ENCODE data around the gene SLC52A3. TPM values are rescaled to one million over a fixed set of nuclear protein-coding genes. Genes with fewer than 3 reads are reported as not detected.

The SLC52A3 gene
- total and polyA plus RNA-seq, 2 donors (not counting 3 experiments of a cell fraction or from before 2014, with no cell fraction given): not detected

DNA sequence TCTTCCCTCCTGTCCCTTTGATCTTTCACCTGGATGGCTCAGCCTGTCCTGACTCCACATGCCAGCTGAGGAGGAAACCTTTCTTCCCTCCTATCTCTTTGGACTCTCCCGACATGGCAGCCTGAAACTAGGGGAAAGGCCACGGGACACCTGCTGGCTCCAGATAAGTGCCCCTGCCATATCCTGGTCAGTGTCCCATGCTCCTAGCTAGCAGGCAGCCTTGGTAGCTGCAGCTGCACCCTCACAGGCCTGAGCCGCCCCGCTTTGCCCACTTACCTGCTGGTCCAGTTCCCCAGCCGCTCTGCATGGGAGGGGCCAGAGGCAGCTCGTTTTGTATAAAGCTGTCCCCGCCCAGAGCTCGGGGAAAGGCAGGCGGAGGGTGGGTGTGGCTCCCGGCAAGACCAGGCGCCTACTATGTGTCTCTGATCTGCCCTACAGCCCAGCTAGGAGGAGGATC lies 7.4 kb upstream of the SLC52A3 start:
- no TSS peak for BruUV-seq (replicated peaks)
- no peak overlapping the region for H3K4me2 ChIP-seq (ENCODE audit: insufficient read depth, low read length)
- POLR2A ChIA-PET: no interaction called here
- no peaks in the 10 kb centered on the region for H3K9me3 ChIP-seq (replicated peaks; ENCODE audit: control insufficient read depth, insufficient read depth, low read length)
- H4K20me1 ChIP-seq (replicated peaks; ENCODE audit: control insufficient read depth, extremely low read depth, insufficient read depth, low read length): no peaks in the 10 kb centered on the region
- DNase-seq (ENCODE audit: low read depth, low spot score) (no peak), FAIRE-seq (no peak)
- TF ChIP-seq FOS (IDR thresholded peaks at IDR 0.05; ENCODE audit: borderline replicate concordance, insufficient read depth, low read length) (no peak), POLR2AphosphoS5 (IDR thresholded peaks at IDR 0.05; ENCODE audit: insufficient read depth, low read depth, low read length) (no peak), POLR2A (IDR thresholded peaks at IDR 0.05; ENCODE audit: low read depth, low read length) (no peak), EZH2 (IDR thresholded peaks at IDR 0.05; ENCODE audit: borderline replicate concordance, low read depth, low read length, severe bottlenecking) (no peak), JUN (IDR thresholded peaks at IDR 0.05; ENCODE audit: borderline replicate concordance, insufficient read depth, insufficient read length, low read depth) (no peak), MYC (IDR thresholded peaks at IDR 0.05; ENCODE audit: low read depth, low read length) (no peak), GATA2 (IDR thresholded peaks at IDR 0.05; ENCODE audit: insufficient read depth, insufficient read length, low read depth, low read length) (no peak)
- TF ChIP-seq, protein P1, sequence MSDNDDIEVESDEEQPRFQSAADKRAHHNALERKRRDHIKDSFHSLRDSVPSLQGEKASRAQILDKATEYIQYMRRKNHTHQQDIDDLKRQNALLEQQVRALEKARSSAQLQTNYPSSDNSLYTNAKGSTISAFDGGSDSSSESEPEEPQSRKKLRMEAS (IDR thresholded peaks at IDR 0.05; ENCODE audit: insufficient read depth, insufficient read length): no peak
- TF ChIP-seq, protein P2, sequence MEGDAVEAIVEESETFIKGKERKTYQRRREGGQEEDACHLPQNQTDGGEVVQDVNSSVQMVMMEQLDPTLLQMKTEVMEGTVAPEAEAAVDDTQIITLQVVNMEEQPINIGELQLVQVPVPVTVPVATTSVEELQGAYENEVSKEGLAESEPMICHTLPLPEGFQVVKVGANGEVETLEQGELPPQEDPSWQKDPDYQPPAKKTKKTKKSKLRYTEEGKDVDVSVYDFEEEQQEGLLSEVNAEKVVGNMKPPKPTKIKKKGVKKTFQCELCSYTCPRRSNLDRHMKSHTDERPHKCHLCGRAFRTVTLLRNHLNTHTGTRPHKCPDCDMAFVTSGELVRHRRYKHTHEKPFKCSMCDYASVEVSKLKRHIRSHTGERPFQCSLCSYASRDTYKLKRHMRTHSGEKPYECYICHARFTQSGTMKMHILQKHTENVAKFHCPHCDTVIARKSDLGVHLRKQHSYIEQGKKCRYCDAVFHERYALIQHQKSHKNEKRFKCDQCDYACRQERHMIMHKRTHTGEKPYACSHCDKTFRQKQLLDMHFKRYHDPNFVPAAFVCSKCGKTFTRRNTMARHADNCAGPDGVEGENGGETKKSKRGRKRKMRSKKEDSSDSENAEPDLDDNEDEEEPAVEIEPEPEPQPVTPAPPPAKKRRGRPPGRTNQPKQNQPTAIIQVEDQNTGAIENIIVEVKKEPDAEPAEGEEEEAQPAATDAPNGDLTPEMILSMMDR (IDR thresholded peaks at IDR 0.05; ENCODE audit: extremely low read depth in 1 of 2, insufficient read depth in 1 of 2, low read depth in 1 of 2, low read length in 2 of 2): no peak
- CTCF ChIA-PET: no interaction called here
- peaks cover 4% of the 10 kb centered on the region in 2 experiments for H3K27me3 ChIP-seq (ENCODE audit: control insufficient read depth in 2 of 2, insufficient read depth in 2 of 2, low read length in 2 of 2)
- no peaks in the 10 kb centered on the region for H3K4me1 ChIP-seq (ENCODE audit: control insufficient read depth, extremely low read depth, insufficient read depth, low read length)
- no peak overlapping the region for H3K9ac ChIP-seq (replicated peaks; ENCODE audit: extremely low read depth, insufficient read depth, low read length)
- H2AFZ ChIP-seq (ENCODE audit: low read depth, low read length): no peak overlapping the region
- H3K4me3 ChIP-seq (replicated peaks in 1 of 3; ENCODE audit: insufficient read depth in 1 of 3, low read depth in 1 of 3, low read length in 3 of 3): no peak overlapping the region
- dilution Hi-C loops (cut with MboI; ENCODE audit: extremely low pct_ligation_motif_present, low sequenced_read_pairs): no loop called here
- no peaks in the 10 kb centered on the region for H3K36me3 ChIP-seq (ENCODE audit: control insufficient read depth in 2 of 2, extremely low read depth in 1 of 2, insufficient read depth in 2 of 2, low read length in 2 of 2)
- H3K9me1 ChIP-seq (replicated peaks; ENCODE audit: control insufficient read depth, extremely low read depth, insufficient read depth, low read length): no peaks in the 10 kb centered on the region
- no peaks in the 10 kb centered on the region for H3K79me2 ChIP-seq (ENCODE audit: control insufficient read depth, insufficient read depth, low read length)
- intact Hi-C loops (cut with micrococcal nuclease): no loop called here
- H3K27ac ChIP-seq (ENCODE audit: insufficient read depth, low read depth, low read length): no peak overlapping the region
